GM12873 (cell line): Measurements from ENCODE around the gene INPP5B.
A peak's percentile ranks its signal among the peaks of the same experiment; 100 is the strongest.

Experiments
- CTCF ChIP-seq: IDR thresholded peaks from 2 replicates; pipeline ENCODE4 v1.5.1; 2012; ENCODE audit warnings: low read depth, mild to moderate bottlenecking, moderate library complexity, low read length, control low read depth; ENCODE audit not compliant: insufficient read depth; ENCODE audit errors: missing control alignments

INPP5B gene

GRCh38 chr1:37901191-37901892, 45.5 kb downstream of the INPP5B start:
- TF ChIP-seq CTCF: no peak

DNA sequence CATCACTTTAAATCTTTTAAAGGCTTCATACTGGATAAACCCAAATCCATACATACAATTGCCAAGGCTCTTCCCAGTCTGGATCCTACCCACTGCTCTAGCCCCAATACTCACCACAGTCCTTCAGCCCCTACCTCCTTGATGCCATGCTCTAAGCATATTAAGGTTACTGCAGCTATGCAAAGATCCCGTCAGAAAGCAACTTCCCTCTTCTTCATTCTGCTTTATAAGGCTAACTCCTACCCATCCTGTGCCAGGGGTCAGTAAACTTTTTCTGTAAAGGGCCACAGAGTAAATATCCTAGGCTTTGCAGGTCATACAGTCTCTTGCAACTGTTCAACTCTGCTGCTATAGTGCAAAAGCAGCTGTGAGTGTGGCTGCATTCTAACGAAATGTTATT, 53.2 kb downstream of the INPP5B start:
- no peak for TF ChIP-seq CTCF

DNA sequence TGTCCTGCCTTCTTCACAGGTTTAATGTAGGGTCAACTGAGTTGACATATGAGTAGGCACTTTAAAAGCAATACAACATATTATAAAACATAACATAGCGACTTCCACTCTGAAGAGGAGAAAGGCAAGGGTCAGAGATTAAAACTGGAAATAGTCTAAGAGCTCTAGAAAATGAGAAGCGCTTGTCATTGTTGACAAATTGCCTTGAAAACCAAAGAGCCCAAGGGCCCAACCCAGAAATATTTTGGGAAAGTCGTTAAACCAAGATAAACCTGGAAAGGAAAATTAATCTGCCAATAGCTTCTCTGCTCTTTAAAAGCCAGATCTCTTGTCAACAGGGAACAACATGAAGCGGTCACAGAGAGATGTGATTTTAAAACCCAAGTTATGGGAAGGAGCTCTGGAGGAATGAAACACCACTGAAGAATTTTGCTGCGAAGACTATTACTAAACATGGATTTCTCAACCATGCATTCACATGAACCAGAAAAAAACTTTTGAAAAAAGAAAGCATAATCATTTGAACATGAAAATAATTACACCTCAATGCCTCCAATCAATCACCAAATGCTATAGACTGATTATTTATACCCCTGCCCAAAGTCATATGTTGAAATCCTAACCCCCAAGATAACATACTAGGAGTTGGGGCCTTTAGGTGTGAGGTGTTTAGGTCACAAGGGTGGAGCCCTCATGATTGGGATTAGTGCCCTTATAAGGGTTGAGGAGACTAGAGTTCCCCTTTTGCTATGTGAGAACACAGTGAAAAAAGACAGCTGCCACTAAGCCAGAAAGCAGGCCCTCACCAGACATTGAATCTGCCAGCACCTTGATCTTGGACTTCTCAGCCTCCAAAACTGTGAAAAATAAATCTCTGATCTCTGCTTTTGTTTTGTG, 54.5 kb downstream of the INPP5B start:
- no peak for TF ChIP-seq CTCF

- TF ChIP-seq CTCF: peak; percentile 33
Observed at GRCh38 chr1:37890378-37891014, 56.4 kb downstream of the INPP5B start.

DNA sequence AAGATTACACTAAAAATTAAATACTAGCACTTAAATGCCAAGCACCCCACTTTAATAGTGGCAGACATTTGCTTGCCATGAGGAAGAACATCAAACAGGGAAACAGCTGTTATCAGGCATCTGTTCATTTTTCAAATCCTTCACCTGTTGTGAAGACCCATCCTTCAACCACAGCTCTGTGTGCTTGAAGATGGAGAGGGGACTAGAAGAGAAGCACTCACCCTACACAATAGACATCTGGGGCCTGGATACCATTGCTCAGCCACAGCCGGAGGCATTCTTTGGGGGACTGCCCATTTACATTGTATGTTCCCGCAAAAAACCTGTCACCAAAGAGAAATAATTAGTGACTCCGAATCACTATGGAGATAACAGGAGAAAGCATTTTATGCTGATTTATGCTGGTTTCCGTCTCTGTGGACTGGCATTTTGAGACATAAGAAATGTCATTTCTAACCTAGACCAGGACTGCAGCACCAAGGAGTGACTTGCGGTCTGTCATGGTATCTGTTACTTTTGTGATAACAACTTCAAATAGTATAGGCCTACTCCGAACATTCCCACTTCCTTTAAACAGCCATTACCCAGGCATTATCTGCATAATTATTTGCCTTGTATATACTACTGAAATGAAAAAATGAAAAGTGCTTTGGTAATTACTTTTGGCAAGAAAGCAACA, 58.7 kb downstream of the INPP5B start:
- TF ChIP-seq CTCF: no peak

DNA sequence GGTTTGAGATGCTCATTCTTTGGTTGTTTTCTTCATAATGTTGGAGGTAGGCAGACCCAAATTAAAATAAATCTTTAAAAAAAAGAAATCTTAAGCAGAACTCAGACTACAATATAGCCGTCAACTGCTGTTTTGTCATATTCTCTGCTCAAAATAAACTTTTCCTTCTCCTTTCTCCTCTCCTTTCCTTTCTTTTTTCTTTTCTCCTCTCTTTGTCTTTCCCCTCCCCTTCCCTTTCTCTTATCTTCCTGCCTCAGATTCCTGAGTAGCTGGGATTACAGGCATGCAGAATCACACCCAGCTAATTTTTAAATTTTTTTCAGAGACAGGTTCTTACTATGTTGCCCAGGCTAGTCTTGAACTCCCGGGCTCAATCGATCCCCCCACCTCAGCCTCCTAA, 62.7 kb downstream of the INPP5B start:
- TF ChIP-seq CTCF: no peak
